ENCODE data around the gene BRAT1.
"Not testable (repeated sequence)": the region's sequence is repeated elsewhere in the genome, so short reads cannot be mapped to it uniquely, and the experiment has no call there.

The BRAT1 gene

DNA sequence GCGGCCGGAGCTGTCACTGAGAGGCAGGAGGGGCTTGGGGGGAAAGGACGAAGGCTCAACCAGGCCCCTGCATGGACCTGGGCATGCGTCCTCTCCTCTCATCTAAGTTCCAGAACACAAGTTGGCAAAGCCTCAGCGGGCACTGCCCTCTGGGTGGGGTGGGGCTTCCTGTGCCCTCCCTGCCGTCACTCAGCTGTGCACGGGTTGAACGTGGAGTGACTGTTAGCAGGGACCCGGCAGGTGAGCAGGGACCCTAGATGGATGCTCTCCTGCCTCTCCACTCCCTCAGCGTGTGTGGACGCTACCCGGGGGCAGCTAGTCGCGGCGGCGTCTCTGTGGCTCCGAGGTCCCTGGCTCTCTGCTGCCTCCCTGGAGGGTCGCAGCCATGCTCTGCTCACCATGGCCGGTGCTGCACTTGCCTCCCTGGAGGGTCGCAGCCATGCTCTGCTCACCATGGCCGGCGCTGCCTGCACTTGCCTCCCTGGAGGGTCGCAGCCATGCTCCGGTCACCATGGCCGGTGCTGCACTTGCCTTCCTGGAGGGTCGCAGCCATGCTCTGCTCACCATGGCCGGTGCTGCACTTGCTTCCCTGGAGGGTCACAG is 40.0 kb upstream of the BRAT1 start:
- 94 to 96% methylated on average over 24 to 26 of the region's 27 CpGs for WGBS, 2 experiments (ENCODE audit: insufficient coverage in 2 of 2)
- H3K27ac ChIP-seq (ENCODE audit: low read depth, low read length, severe bottlenecking) = no peak overlapping the region
- H3K4me3 ChIP-seq (ENCODE audit: extremely low read depth, insufficient read depth, low read length, poor library complexity, severe bottlenecking) = no peak overlapping the region
- H3K9me3 ChIP-seq (ENCODE audit: control insufficient read depth, low read length) = no peaks in the 10 kb centered on the region
- no peaks in the 10 kb centered on the region for H3K4me1 ChIP-seq (ENCODE audit: control insufficient read depth, insufficient read depth, low read length, poor library complexity, severe bottlenecking)
- peaks cover 33% of the 10 kb centered on the region for H3K36me3 ChIP-seq (ENCODE audit: control insufficient read depth, insufficient read depth, low read length)

DNA sequence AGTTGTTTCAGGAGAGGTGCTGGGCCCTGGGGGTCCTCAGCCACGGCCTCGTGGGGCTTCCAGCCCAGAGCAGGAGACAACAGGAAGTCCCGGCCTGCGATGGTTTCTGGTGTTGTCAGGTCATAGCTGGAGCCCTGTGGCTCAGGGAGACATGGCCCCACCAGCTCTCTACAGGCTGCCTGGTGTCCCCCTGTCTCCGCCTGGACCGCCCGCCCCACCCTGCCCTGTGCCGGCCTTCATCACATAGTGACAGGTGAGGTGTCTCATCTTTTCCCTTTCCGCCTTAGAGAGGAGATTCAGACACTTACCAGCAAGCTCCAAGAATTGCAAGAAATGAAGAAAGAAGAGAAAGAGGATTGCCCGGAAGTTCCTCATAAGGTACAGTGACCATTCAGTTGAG is 39.3 kb upstream of the BRAT1 start:
- H3K4me3 ChIP-seq (ENCODE audit: extremely low read depth, insufficient read depth, low read length, poor library complexity, severe bottlenecking) = no peak overlapping the region
- WGBS, 2 experiments (ENCODE audit: insufficient coverage in 2 of 2) = 94 to 95% methylated on average over 10 of the region's 10 CpGs
- H3K27ac ChIP-seq (ENCODE audit: low read depth, low read length, severe bottlenecking) = no peak overlapping the region
- H3K9me3 ChIP-seq (ENCODE audit: control insufficient read depth, low read length) = no peaks in the 10 kb centered on the region
- peaks cover 33% of the 10 kb centered on the region for H3K36me3 ChIP-seq (ENCODE audit: control insufficient read depth, insufficient read depth, low read length)
- no peaks in the 10 kb centered on the region for H3K4me1 ChIP-seq (ENCODE audit: control insufficient read depth, insufficient read depth, low read length, poor library complexity, severe bottlenecking)

DNA sequence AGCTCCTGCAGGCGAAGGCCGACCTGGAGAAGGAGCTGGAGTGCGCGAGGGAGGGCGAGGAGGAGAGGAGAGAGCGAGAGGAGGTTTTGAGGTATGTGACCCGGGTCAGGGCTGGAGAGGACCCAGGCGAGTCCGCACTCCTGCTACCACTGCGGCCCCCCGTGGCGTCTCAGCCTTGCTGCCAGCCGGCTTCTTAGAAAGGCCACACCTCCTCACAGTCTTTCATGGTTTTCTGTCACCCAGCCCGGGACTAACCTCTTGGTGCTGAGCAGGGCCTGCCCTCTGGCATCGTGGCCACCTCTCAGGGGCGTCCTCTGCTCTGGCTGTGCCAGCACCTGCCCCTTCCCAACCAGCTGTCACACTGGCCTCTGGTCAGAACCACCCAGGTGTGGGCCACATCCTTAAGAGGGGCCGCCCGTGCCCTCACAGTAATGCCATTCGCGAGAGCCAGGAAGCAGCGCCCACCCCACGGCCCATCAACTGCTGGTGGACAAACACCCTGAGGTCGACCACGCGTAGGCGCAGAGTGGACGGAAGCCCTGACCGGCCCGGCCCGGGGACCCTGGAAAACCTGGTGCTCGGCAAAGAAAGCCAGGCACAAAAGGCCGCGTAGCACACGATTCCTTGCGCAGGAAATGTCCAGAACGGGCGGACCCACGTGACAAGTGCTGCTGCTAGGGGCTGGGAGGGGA is 37.9 kb upstream of the BRAT1 start:
- Histone ChIP-seq H3K4me3 (ENCODE audit: extremely low read depth, insufficient read depth, low read length, poor library complexity, severe bottlenecking) (no peak overlapping the region), H3K36me3 (ENCODE audit: control insufficient read depth, insufficient read depth, low read length) (peaks cover 22% of the 10 kb centered on the region), H3K9me3 (ENCODE audit: control insufficient read depth, low read length) (no peaks in the 10 kb centered on the region), H3K4me1 (ENCODE audit: control insufficient read depth, insufficient read depth, low read length, poor library complexity, severe bottlenecking) (no peaks in the 10 kb centered on the region), H3K27ac (ENCODE audit: low read depth, low read length, severe bottlenecking) (no peak overlapping the region)
- WGBS, 2 experiments (ENCODE audit: insufficient coverage in 2 of 2) = 95 to 96% methylated on average over 30 to 34 of the region's 38 CpGs

DNA sequence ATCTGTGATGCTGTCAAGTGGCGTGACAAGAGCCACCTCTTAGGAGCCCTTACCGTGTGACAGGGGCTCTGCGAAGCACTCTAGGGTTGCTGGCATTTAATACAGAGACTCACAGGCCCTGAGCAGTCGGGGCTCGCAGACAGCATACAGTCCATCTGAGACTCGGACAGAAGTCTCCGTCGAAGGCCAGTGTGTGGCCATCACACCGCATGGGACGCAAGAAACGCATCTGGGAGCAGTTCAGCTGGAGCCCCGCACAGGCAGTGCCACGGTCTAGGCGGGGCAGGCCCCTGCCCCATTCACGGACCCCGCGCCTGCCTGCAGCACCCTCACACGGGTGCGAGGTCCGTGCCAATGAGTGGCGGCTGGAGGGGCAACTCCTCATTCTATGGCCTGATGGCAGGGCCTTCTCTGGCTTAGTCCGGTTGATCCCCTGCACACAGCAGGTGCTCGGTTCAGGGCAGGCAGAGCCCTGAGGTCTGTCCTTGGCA is 37.1 kb upstream of the BRAT1 start:
- no peak overlapping the region for H3K4me3 ChIP-seq (ENCODE audit: extremely low read depth, insufficient read depth, low read length, poor library complexity, severe bottlenecking)
- H3K27ac ChIP-seq (ENCODE audit: low read depth, low read length, severe bottlenecking) = no peak overlapping the region
- 95 to 96% methylated on average over 20 to 23 of the region's 23 CpGs for WGBS, 2 experiments (ENCODE audit: insufficient coverage in 2 of 2)
- H3K9me3 ChIP-seq (ENCODE audit: control insufficient read depth, low read length) = no peaks in the 10 kb centered on the region
- peaks cover 19% of the 10 kb centered on the region for H3K36me3 ChIP-seq (ENCODE audit: control insufficient read depth, insufficient read depth, low read length)
- no peaks in the 10 kb centered on the region for H3K4me1 ChIP-seq (ENCODE audit: control insufficient read depth, insufficient read depth, low read length, poor library complexity, severe bottlenecking)

DNA sequence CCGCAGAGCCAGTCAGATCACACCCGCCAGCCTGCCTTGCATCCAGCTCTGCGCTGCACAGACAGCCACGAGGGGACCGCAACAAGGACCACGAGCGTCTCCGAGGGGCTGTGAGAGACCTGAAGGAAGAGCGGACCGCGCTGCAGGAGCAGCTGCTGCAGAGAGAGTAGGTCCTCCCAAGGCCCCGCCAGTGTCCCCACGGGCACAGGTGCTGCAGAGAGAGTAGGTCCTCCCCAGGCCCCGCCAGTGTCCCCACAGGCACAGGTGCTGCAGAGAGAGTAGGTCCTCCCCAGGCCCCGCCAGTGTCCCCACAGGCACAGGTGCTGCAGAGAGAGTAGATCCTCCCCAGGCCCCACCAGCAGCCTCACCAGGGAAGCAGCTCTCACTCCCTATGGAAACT is 34.6 kb upstream of the BRAT1 start:
- H3K4me1 ChIP-seq (ENCODE audit: control insufficient read depth, insufficient read depth, low read length, poor library complexity, severe bottlenecking); H3K27ac ChIP-seq (ENCODE audit: low read depth, low read length, severe bottlenecking); H3K9me3 ChIP-seq (ENCODE audit: control insufficient read depth, low read length); H3K4me3 ChIP-seq (ENCODE audit: extremely low read depth, insufficient read depth, low read length, poor library complexity, severe bottlenecking): not testable (repeated sequence)
- 97% methylated on average over 12 to 15 of the region's 15 CpGs for WGBS, 2 experiments (ENCODE audit: insufficient coverage in 2 of 2)
- peaks cover 16% of the 10 kb centered on the region for H3K36me3 ChIP-seq (ENCODE audit: control insufficient read depth, insufficient read depth, low read length)

DNA sequence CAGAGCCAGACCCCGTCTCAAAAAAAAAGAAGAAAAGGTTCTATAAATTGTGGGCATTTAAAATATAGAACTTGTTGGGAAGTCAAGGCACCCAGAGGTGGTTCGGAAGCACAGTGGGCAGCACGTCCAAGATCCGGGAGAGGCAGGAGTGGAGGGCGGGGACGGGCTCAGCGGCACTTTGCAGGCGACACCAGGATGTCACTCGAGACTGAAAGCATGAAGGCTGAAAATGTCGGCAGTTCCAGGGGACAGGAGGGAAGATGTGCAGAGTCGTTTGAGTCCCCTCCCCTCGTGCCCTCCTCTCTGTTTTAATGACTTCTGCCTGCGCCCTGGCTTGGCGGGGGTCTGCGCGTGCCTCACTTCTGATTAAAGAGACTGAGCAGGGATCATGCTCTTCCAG is 34.0 kb upstream of the BRAT1 start:
- no peaks in the 10 kb centered on the region for H3K9me3 ChIP-seq (ENCODE audit: control insufficient read depth, low read length)
- H3K4me3 ChIP-seq (ENCODE audit: extremely low read depth, insufficient read depth, low read length, poor library complexity, severe bottlenecking) = no peak overlapping the region
- H3K27ac ChIP-seq (ENCODE audit: low read depth, low read length, severe bottlenecking) = no peak overlapping the region
- H3K4me1 ChIP-seq (ENCODE audit: control insufficient read depth, insufficient read depth, low read length, poor library complexity, severe bottlenecking) = no peaks in the 10 kb centered on the region
- H3K36me3 ChIP-seq (ENCODE audit: control insufficient read depth, insufficient read depth, low read length) = peaks cover 17% of the 10 kb centered on the region
- WGBS, 2 experiments (ENCODE audit: insufficient coverage in 2 of 2) = 95 to 96% methylated on average over 16 of the region's 16 CpGs

- peaks cover 14% of the 10 kb centered on the region for H3K36me3 ChIP-seq (ENCODE audit: control insufficient read depth, insufficient read depth, low read length)
- WGBS, 2 experiments (ENCODE audit: insufficient coverage in 2 of 2) = 92 to 97% methylated on average over 21 of the region's 21 CpGs
- H3K27ac ChIP-seq (ENCODE audit: low read depth, low read length, severe bottlenecking) = no peak overlapping the region
- no peaks in the 10 kb centered on the region for H3K4me1 ChIP-seq (ENCODE audit: control insufficient read depth, insufficient read depth, low read length, poor library complexity, severe bottlenecking)
- H3K9me3 ChIP-seq (ENCODE audit: control insufficient read depth, low read length) = no peaks in the 10 kb centered on the region
- no peak overlapping the region for H3K4me3 ChIP-seq (ENCODE audit: extremely low read depth, insufficient read depth, low read length, poor library complexity, severe bottlenecking)
Observed at GRCh38 chr7:2587778-2588177, 32.5 kb upstream of the BRAT1 start.

- 93 to 94% methylated on average over 8 to 9 of the region's 9 CpGs for WGBS, 2 experiments (ENCODE audit: insufficient coverage in 2 of 2)
- no peak overlapping the region for H3K27ac ChIP-seq (ENCODE audit: low read depth, low read length, severe bottlenecking)
- no peaks in the 10 kb centered on the region for H3K9me3 ChIP-seq (ENCODE audit: control insufficient read depth, low read length)
- H3K4me1 ChIP-seq (ENCODE audit: control insufficient read depth, insufficient read depth, low read length, poor library complexity, severe bottlenecking) = no peaks in the 10 kb centered on the region
- no peak overlapping the region for H3K4me3 ChIP-seq (ENCODE audit: extremely low read depth, insufficient read depth, low read length, poor library complexity, severe bottlenecking)
- H3K36me3 ChIP-seq (ENCODE audit: control insufficient read depth, insufficient read depth, low read length) = peaks cover 14% of the 10 kb centered on the region
Observed at GRCh38 chr7:2587134-2587533, 31.8 kb upstream of the BRAT1 start.

GRCh38 chr7:2586326-2587020 is 31.1 kb upstream of the BRAT1 start:
- Histone ChIP-seq H3K27ac (ENCODE audit: low read depth, low read length, severe bottlenecking) (no peak overlapping the region), H3K9me3 (ENCODE audit: control insufficient read depth, low read length) (no peaks in the 10 kb centered on the region), H3K4me1 (ENCODE audit: control insufficient read depth, insufficient read depth, low read length, poor library complexity, severe bottlenecking) (no peaks in the 10 kb centered on the region), H3K4me3 (ENCODE audit: extremely low read depth, insufficient read depth, low read length, poor library complexity, severe bottlenecking) (no peak overlapping the region), H3K36me3 (ENCODE audit: control insufficient read depth, insufficient read depth, low read length) (peaks cover 14% of the 10 kb centered on the region)
- WGBS, 2 experiments (ENCODE audit: insufficient coverage in 2 of 2) = 94 to 97% methylated on average over 19 to 22 of the region's 24 CpGs

DNA sequence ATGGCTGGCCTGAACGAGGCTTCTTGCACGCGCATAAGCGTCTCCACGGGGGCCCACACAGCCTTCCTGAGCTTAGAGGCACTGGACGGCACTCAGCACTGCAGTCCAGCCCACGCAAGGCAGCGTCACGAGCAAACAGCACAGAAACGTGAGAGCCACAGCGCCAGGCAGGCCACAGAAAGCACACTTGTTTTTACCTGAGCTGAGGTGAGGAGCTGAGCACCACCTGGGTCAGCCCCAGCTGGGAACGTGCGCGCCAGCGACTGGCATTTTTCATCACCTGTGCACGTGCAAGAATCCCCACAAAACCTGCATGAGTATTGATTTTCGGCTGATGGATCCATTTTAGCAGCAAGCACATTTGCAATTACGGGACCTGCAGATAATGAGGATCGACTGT is 30.1 kb upstream of the BRAT1 start:
- H3K9me3 ChIP-seq (ENCODE audit: control insufficient read depth, low read length) = no peaks in the 10 kb centered on the region
- H3K27ac ChIP-seq (ENCODE audit: low read depth, low read length, severe bottlenecking) = no peak overlapping the region
- H3K4me3 ChIP-seq (ENCODE audit: extremely low read depth, insufficient read depth, low read length, poor library complexity, severe bottlenecking) = no peak overlapping the region
- peaks cover 14% of the 10 kb centered on the region for H3K36me3 ChIP-seq (ENCODE audit: control insufficient read depth, insufficient read depth, low read length)
- no peaks in the 10 kb centered on the region for H3K4me1 ChIP-seq (ENCODE audit: control insufficient read depth, insufficient read depth, low read length, poor library complexity, severe bottlenecking)
- 91 to 93% methylated on average over 15 to 18 of the region's 19 CpGs for WGBS, 2 experiments (ENCODE audit: insufficient coverage in 2 of 2)

Data from mesodermal cell (in vitro differentiated cells).